IPS DF 6.9 (cell line): ENCODE results near the gene SMARCD1.
"Not testable (repeated sequence)": the region's sequence is repeated elsewhere in the genome, so short reads cannot be mapped to it uniquely, and the experiment has no call there.

Source experiments
- DNase-seq: peaks from one replicate; pipeline ENCODE4 v3.0.0-alpha.2; 2013; ENCODE audit warnings: low read depth, low spot score
- H3K27ac ChIP-seq: one replicate; pipeline ENCODE4 v1.5.1; 2013; ENCODE audit warnings: low read length, control low read depth
- H3K27me3 ChIP-seq: 2 replicates; pipeline ENCODE4 v1.6.1; 2013; ENCODE audit warnings: mild to moderate bottlenecking, low read length; ENCODE audit not compliant: control insufficient read depth, insufficient read depth
- H3K36me3 ChIP-seq: 2 replicates; pipeline ENCODE4 v1.6.1; 2013; ENCODE audit warnings: low read length; ENCODE audit not compliant: control insufficient read depth, insufficient read depth
- H3K4me1 ChIP-seq: 2 replicates; pipeline ENCODE4 v1.6.1; 2013; ENCODE audit warnings: low read length; ENCODE audit not compliant: control insufficient read depth, insufficient read depth
- H3K4me3 ChIP-seq: 2 replicates; pipeline ENCODE4 v1.5.1; 2013; ENCODE audit warnings: mild to moderate bottlenecking, low read length
- H3K9me3 ChIP-seq: 2 replicates; pipeline ENCODE4 v1.6.1; 2013; ENCODE audit warnings: low read length, inconsistent platforms; ENCODE audit not compliant: control insufficient read depth, insufficient read depth
- WGBS: extraction: QIAGEN DNeasy Blood & Tissue Kit; methylation state at CpG from one replicate; pipeline ENCODE4 v1.1.7; 2013; ENCODE audit warnings: mixed read lengths, missing lambda C conversion rate; ENCODE audit not compliant: insufficient read length, insufficient coverage; 5-methylcytosine and 5-hydroxymethylcytosine counted together

The SMARCD1 gene

GRCh38 chr12:50078281-50078680, 6.9 kb upstream of the SMARCD1 start:
- no CpG with 5 or more reads among the region's 10 CpGs for WGBS
- peaks cover 1% of the 10 kb centered on the region; the same call in 1 of the 2 replicates for H3K4me1 ChIP-seq
- no peaks in the 10 kb centered on the region for H3K36me3 ChIP-seq
- no peak for DNase-seq
- no peak overlapping the region for H3K4me3 ChIP-seq
- no peak overlapping the region for H3K27ac ChIP-seq
- H3K27me3 ChIP-seq: peaks cover 1% of the 10 kb centered on the region; the same call in 1 of the 2 replicates
- no peaks in the 10 kb centered on the region for H3K9me3 ChIP-seq

GRCh38 chr12:50079771-50080170, 5.4 kb upstream of the SMARCD1 start:
- WGBS: no CpG with 5 or more reads among the region's 5 CpGs
- Histone ChIP-seq H3K36me3 (no peaks in the 10 kb centered on the region), H3K4me3 (no peak overlapping the region), H3K27ac (no peak overlapping the region), H3K4me1 (peaks cover 1% of the 10 kb centered on the region; the same call in 1 of the 2 replicates), H3K27me3 (peaks cover 1% of the 10 kb centered on the region; the same call in 1 of the 2 replicates), H3K9me3 (no peaks in the 10 kb centered on the region)
- no peak for DNase-seq

- H3K27ac ChIP-seq: no peak overlapping the region
- H3K27me3 ChIP-seq: peaks cover 1% of the 10 kb centered on the region; the same call in 1 of the 2 replicates
- no peak for DNase-seq
- no peaks in the 10 kb centered on the region; the same call in 1 of the 2 replicates for H3K4me1 ChIP-seq
- no CpG with 5 or more reads among the region's 46 CpGs for WGBS
- no peak overlapping the region for H3K4me3 ChIP-seq
- H3K9me3 ChIP-seq: no peaks in the 10 kb centered on the region
- no peaks in the 10 kb centered on the region for H3K36me3 ChIP-seq
These were observed 3.9 kb upstream of the SMARCD1 start for GRCh38 chr12:50081096-50081808.

- no peak for DNase-seq
- no peaks in the 10 kb centered on the region for H3K9me3 ChIP-seq
- no peak overlapping the region for H3K4me3 ChIP-seq
- no peak overlapping the region for H3K27ac ChIP-seq
- peaks cover 6% of the 10 kb centered on the region; the same call in 1 of the 2 replicates for H3K36me3 ChIP-seq
- no peaks in the 10 kb centered on the region; the same call in 1 of the 2 replicates for H3K4me1 ChIP-seq
- peaks cover 1% of the 10 kb centered on the region; the same call in 1 of the 2 replicates for H3K27me3 ChIP-seq
- WGBS: no CpG with 5 or more reads among the region's 7 CpGs
These were observed 2.5 kb upstream of the SMARCD1 start for GRCh38 chr12:50082644-50083043.

GRCh38 chr12:50083301-50083700, 1.8 kb upstream of the SMARCD1 start:
- no peak overlapping the region for H3K4me3 ChIP-seq
- DNase-seq: no peak
- peaks cover 9% of the 10 kb centered on the region; the same call in 1 of the 2 replicates for H3K36me3 ChIP-seq
- H3K9me3 ChIP-seq: no peaks in the 10 kb centered on the region
- no peak overlapping the region for H3K27ac ChIP-seq
- no CpG with 5 or more reads among the region's 1 CpG for WGBS
- peaks cover 1% of the 10 kb centered on the region; the same call in 1 of the 2 replicates for H3K27me3 ChIP-seq
- H3K4me1 ChIP-seq: no peaks in the 10 kb centered on the region; the same call in 1 of the 2 replicates

DNA sequence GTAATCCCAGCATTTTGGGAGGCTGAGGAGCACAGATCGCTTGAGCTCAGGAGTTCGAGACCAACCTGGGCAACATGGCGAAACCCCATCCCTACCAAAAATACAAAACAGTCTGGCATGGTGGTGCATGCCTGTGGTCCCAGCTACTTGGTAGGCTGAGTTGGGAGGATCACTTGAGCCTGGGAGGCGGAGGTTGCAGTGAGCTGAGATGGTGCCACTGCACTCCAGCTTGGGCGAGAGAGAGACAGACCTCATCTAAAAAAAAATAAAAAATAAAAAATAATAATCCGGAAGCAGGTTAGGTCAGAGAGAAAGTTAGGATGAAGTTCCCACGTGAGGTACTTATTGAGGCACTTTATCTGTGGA, 750 bp upstream of the SMARCD1 start:
- H3K9me3 ChIP-seq, H3K4me1 ChIP-seq, DNase-seq, H3K27me3 ChIP-seq, H3K27ac ChIP-seq: not testable (repeated sequence)
- no CpG with 5 or more reads among the region's 7 CpGs for WGBS
- Histone ChIP-seq H3K36me3 (peaks cover 16% of the 10 kb centered on the region; the same call in 1 of the 2 replicates), H3K4me3 (peak overlapping the region; percentile 93; the same call in 1 of the 2 replicates)

- Histone ChIP-seq H3K4me1 (no peaks in the 10 kb centered on the region; the same call in 1 of the 2 replicates), H3K9me3 (no peaks in the 10 kb centered on the region), H3K27me3 (peaks cover 1% of the 10 kb centered on the region; the same call in 1 of the 2 replicates), H3K27ac (no peak overlapping the region), H3K4me3 (peak overlapping the region; percentile 93), H3K36me3 (peaks cover 25% of the 10 kb centered on the region; the same call in 1 of the 2 replicates)
- no CpG with 5 or more reads among the region's 8 CpGs for WGBS
- no peak for DNase-seq
These were observed 502 bp downstream of the SMARCD1 start for GRCh38 chr12:50085615-50086072.

DNA sequence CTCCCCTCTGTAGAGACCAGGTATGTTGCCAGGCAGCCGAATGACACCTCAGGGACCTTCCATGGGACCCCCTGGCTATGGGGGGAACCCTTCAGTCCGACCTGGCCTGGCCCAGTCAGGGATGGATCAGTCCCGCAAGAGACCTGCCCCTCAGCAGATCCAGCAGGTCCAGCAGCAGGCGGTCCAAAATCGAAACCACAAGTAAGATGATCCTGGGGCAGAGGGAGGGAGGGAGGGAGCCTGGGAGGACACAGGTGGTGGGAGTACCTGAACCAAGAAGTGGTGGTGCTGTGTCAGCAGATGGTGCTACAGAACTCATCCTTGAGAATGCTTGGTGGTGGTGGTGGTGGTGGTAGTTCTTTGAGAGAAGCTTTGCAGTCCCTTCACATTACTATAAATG, 1.0 kb downstream of the SMARCD1 start:
- Histone ChIP-seq H3K36me3 (peaks cover 25% of the 10 kb centered on the region; the same call in 1 of the 2 replicates), H3K27me3 (peaks cover 1% of the 10 kb centered on the region; the same call in 1 of the 2 replicates), H3K4me1 (no peaks in the 10 kb centered on the region; the same call in 1 of the 2 replicates), H3K27ac (no peak overlapping the region), H3K4me3 (no peak overlapping the region; the same call in 1 of the 2 replicates), H3K9me3 (no peaks in the 10 kb centered on the region)
- no peak for DNase-seq
- no CpG with 5 or more reads among the region's 5 CpGs for WGBS

- H3K36me3 ChIP-seq: peaks cover 25% of the 10 kb centered on the region; the same call in 1 of the 2 replicates
- no peaks in the 10 kb centered on the region; the same call in 1 of the 2 replicates for H3K4me1 ChIP-seq
- no peak overlapping the region for H3K27ac ChIP-seq
- no CpG with 5 or more reads among the region's 9 CpGs for WGBS
- DNase-seq: no peak
- H3K9me3 ChIP-seq: no peaks in the 10 kb centered on the region
- H3K4me3 ChIP-seq: no peak overlapping the region
- no peaks in the 10 kb centered on the region for H3K27me3 ChIP-seq
These were observed 2.0 kb downstream of the SMARCD1 start for GRCh38 chr12:50087151-50087550.

- no peaks in the 10 kb centered on the region for H3K27me3 ChIP-seq
- no peaks in the 10 kb centered on the region; the same call in 1 of the 2 replicates for H3K4me1 ChIP-seq
- H3K9me3 ChIP-seq: no peaks in the 10 kb centered on the region
- peaks cover 25% of the 10 kb centered on the region; the same call in 1 of the 2 replicates for H3K36me3 ChIP-seq
- no peak for DNase-seq
- no CpG with 5 or more reads among the region's 3 CpGs for whole genome bisulfite sequencing
- no peak overlapping the region for H3K4me3 ChIP-seq
- H3K27ac ChIP-seq: no peak overlapping the region
These were observed 2.9 kb downstream of the SMARCD1 start for GRCh38 chr12:50087995-50088394.
